Spleen (tissue), 11 donors: Measurements from ENCODE around the gene MSH3. TPM values are rescaled to one million over a fixed set of nuclear protein-coding genes. Genes with fewer than 3 reads are reported as not detected.

Experiments
- DNase-seq: peaks from one replicate; pipeline ENCODE4 v3.0.0-alpha.2; 2020
- H3K27ac ChIP-seq, 8 donors: fragments of 200-600 bp; sonication (generic) in 7 of 8; 1 replicate in 4 of 8; 2 replicates in 4 of 8; pipeline versions ENCODE4 v1.5.0 to v1.8.0; 2016 to 2021; ENCODE audit warnings: inconsistent platforms in 4 of 8, mild to moderate bottlenecking in 4 of 8, moderate library complexity in 1 of 8
- H3K27me3 ChIP-seq, 7 donors: fragments of 200-600 bp; sonication (generic) in 6 of 7; replicated peaks in 1 of 7; 1 replicate in 4 of 7; 2 replicates in 3 of 7; pipeline versions ENCODE4 v1.5.0 to v1.8.0; 2016 to 2021; ENCODE audit warnings: inconsistent platforms in 3 of 7, mild to moderate bottlenecking in 1 of 7
- H3K36me3 ChIP-seq, 6 donors: fragments of 200-600 bp; sonication (generic) in 5 of 6; 1 replicate in 4 of 6; 2 replicates in 2 of 6; pipeline versions ENCODE4 v1.5.0 to v1.8.0; 2016 to 2021; ENCODE audit warnings: inconsistent platforms in 2 of 6
- H3K4me1 ChIP-seq, 6 donors: fragments of 200-600 bp; sonication (generic) in 5 of 6; 1 replicate in 3 of 6; 2 replicates in 3 of 6; pipeline versions ENCODE4 v1.5.0 to v1.8.0; 2016 to 2021; ENCODE audit warnings: inconsistent platforms in 3 of 6
- H3K4me3 ChIP-seq, 8 donors: fragments of 200-600 bp; sonication (generic) in 7 of 8; 1 replicate in 4 of 8; 2 replicates in 4 of 8; pipeline versions ENCODE4 v1.5.0 to v1.8.0; 2016 to 2021; ENCODE audit warnings: inconsistent platforms in 4 of 8, mild to moderate bottlenecking in 4 of 8, moderate library complexity in 2 of 8
- H3K9me3 ChIP-seq, 8 donors: fragments of 200-600 bp; sonication (generic) in 7 of 8; 1 replicate in 4 of 8; 2 replicates in 4 of 8; pipeline versions ENCODE4 v1.5.0 to v1.8.0; 2016 to 2021; ENCODE audit warnings: inconsistent platforms in 4 of 8
- CTCF ChIP-seq, 11 experiments: fragments of 200-600 bp in 7 of 11; fragments of 450-650 bp in 4 of 11; sonication (generic) in 4 of 11; IDR thresholded peaks in 8 of 11; conservative IDR thresholded peaks in 3 of 11; 1 replicate in 7 of 11; 2 replicates in 4 of 11; pipeline versions ENCODE4 v1.4.0 to v1.8.0; 2016 to 2021; ENCODE audit warnings: antibody characterized with exemption in 11 of 11, inconsistent platforms in 4 of 11, mild to moderate bottlenecking in 1 of 11
- POLR2A ChIP-seq, 3 donors: fragments of 450-650 bp; IDR thresholded peaks; one replicate each; pipeline ENCODE4 v1.5.1; 2017; ENCODE audit warnings: antibody characterized with exemption in 3 of 3, mild to moderate bottlenecking in 1 of 3
- POLR2AphosphoS5 ChIP-seq, 3 donors: sonication (generic); formaldehyde crosslinking; IDR thresholded peaks; one replicate each; pipeline ENCODE4 v1.5.1; 2017; ENCODE audit warnings: antibody characterized with exemption in 3 of 3
- WGBS, 5 donors: extraction: QIAGEN DNeasy Blood & Tissue Kit in 3 of 5; methylation state at CpG; one replicate each; pipeline versions ENCODE4 v1.1.5 to v1.1.7; 2013 to 2018; 5-methylcytosine and 5-hydroxymethylcytosine counted together
- intact Hi-C: fragments of 100-400 bp; cut with DNase I; formaldehyde crosslinking; loops from one replicate; pipeline ENCODE4 v1.15.0; 2023; ENCODE audit warnings: low total_unique reads
- polyA plus RNA-seq, 3 donors: library from polyadenylated mRNA; stranded (reverse); fragments of 200-250 nt; gene quantifications; one replicate each; pipeline ENCODE4 v1.2.1, GENCODE V29; 2013
- small RNA-seq, 4 donors: library from RNA; depleted of rRNA; stranded (forward); fragments of <200 nt; gene quantifications; one replicate each; pipeline ENCODE3, GENCODE V24; 2016
- total RNA-seq, 7 donors: library from RNA; depleted of rRNA in 3 of 7; stranded (reverse); fragments of >200 nt in 3 of 7; fragmentation: NEBNext Ultra II Directional in 4 of 7; extraction: Animal tissue kit (Norgen Biotek cat#: 25700) in 4 of 7; gene quantifications; one replicate each; pipeline versions ENCODE4 v1.1.0 to v1.2.1, GENCODE V29; 2016 to 2021
- donor health status: healthy with polysubstance abuse.
- donor health status: DM: no; HTN: no; CAD: no; lungs with moderate emphysema.
- donor health status: DM: no; HTN: no; CAD: no.
- donor health status: Bipolar disorder and iron deficiency.
- donor health status: healthy.
- donor health status: DM: no; HTN: no; CAD: no.
- donor health status: DM: yes; HTN: yes; CAD: no.

MSH3 gene
- total and polyA plus RNA-seq, 10 donors: 2.3 to 17.0 (median 14.6) TPM

- intact Hi-C loops: no loop called here
- Histone ChIP-seq H3K4me3 (no peak overlapping the region), H3K9me3 (no peaks in the 10 kb centered on the region), H3K36me3 (no peaks in the 10 kb centered on the region), H3K27me3 (no peaks in the 10 kb centered on the region), H3K4me1 (no peaks in the 10 kb centered on the region), H3K27ac (no peak overlapping the region)
- 87 to 95% (median 92%) methylated on average over 6 of the region's 6 CpGs for WGBS, 5 donors
- DNase-seq: no peak
- TF ChIP-seq POLR2AphosphoS5 (IDR thresholded peaks at IDR 0.05): no peak
- TF ChIP-seq POLR2A (IDR thresholded peaks at IDR 0.05): no peak
- no peak for TF ChIP-seq CTCF (IDR thresholded peaks at IDR 0.05 in 8 of 11, conservative IDR thresholded peaks at IDR 0.05 in 3 of 11)
Observed at GRCh38 chr5:80919678-80920196, 265.3 kb downstream of the MSH3 start.

DNA sequence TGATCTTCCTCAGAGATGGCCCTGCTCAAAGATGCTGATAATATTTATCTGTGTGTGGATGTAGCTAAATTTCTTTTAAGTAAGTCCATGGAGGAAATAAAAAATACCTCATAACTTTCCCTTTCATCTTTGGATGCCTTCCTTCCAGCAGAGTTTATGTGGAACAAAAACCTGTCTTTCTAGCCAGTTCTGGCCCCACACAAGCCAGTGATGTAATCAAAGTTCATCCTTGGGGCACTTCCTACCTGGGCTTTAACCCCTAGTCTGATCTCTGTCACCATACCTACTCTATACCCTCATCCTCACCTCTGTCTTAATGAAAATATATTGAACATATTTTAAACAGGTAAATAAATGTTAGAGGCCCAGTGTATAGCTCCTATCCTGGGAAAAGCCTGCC lies 265.9 kb downstream of the MSH3 start:
- Histone ChIP-seq H3K9me3 (no peaks in the 10 kb centered on the region), H3K27ac (no peak overlapping the region), H3K4me3 (no peak overlapping the region), H3K27me3 (no peaks in the 10 kb centered on the region), H3K4me1 (no peaks in the 10 kb centered on the region), H3K36me3 (no peaks in the 10 kb centered on the region)
- TF ChIP-seq CTCF (IDR thresholded peaks at IDR 0.05 in 8 of 11, conservative IDR thresholded peaks at IDR 0.05 in 3 of 11) (no peak), POLR2AphosphoS5 (IDR thresholded peaks at IDR 0.05) (no peak), POLR2A (IDR thresholded peaks at IDR 0.05) (no peak)
- intact Hi-C loops: no loop called here
- no peak for DNase-seq

DNA sequence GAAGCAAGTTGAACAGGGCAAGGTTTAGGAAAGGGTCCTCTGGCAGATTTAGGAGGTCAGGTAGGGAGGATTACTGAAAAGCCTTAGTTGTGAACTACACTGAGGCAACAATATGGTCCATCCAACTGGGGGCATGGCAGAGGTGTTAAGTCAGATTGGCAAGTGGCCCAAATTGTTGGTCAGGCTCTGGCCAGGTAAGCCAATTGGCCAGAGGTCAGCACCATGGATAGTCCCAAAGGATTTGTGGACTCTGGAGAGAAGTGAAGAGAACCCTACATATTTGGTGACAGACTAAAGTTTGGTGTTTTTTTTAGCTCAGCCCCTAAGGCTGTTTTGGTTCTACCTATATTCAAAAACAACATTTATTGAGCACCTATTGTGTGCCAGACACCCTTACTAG lies 266.6 kb downstream of the MSH3 start:
- Histone ChIP-seq H3K4me1 (no peaks in the 10 kb centered on the region), H3K9me3 (no peaks in the 10 kb centered on the region), H3K27me3 (no peaks in the 10 kb centered on the region), H3K27ac (no peak overlapping the region), H3K4me3 (no peak overlapping the region), H3K36me3 (no peaks in the 10 kb centered on the region)
- TF ChIP-seq POLR2A (IDR thresholded peaks at IDR 0.05) (no peak), CTCF (IDR thresholded peaks at IDR 0.05 in 8 of 11, conservative IDR thresholded peaks at IDR 0.05 in 3 of 11) (no peak), POLR2AphosphoS5 (IDR thresholded peaks at IDR 0.05) (no peak)
- no peak for DNase-seq
- intact Hi-C loops: no loop called here

- no peak overlapping the region for H3K27ac ChIP-seq
- no peak overlapping the region for H3K4me3 ChIP-seq
- no peaks in the 10 kb centered on the region for H3K9me3 ChIP-seq
- WGBS, 5 donors: 39 to 92% (median 68%) methylated on average over 1 of the region's 1 CpG
- no peaks in the 10 kb centered on the region for H3K36me3 ChIP-seq
- intact Hi-C loops: no loop called here
- DNase-seq: no peak
- no peaks in the 10 kb centered on the region for H3K4me1 ChIP-seq
- no peaks in the 10 kb centered on the region for H3K27me3 ChIP-seq
- no peak for TF ChIP-seq CTCF (IDR thresholded peaks at IDR 0.05 in 8 of 11, conservative IDR thresholded peaks at IDR 0.05 in 3 of 11)
- TF ChIP-seq POLR2A (IDR thresholded peaks at IDR 0.05): no peak
- TF ChIP-seq POLR2AphosphoS5 (IDR thresholded peaks at IDR 0.05): no peak
Observed at GRCh38 chr5:80925931-80926330, 271.5 kb downstream of the MSH3 start.

Small RNAs within 50 kb of the gene (small RNA-seq; reads per million reads assigned to genes)
- gene MTRNR2L2: 0 reads per million in 4 donors

Other genes with a start within 250 kb of the MSH3 start
- 10 to 100 TPM; 41.3 to 67.8 (median 55.8) TPM for gene ZFYVE16, start 246.6 kb upstream of the MSH3 start, total RNA-seq
- gene ZFYVE16, start 246.6 kb upstream of the MSH3 start, polyA plus RNA-seq: 10 to 100 TPM in 1 of 3 donors, 1 to 10 TPM in 2; 8.5 to 12.2 (median 9.5) TPM
- 1 to 10 TPM; 2.0 to 6.6 (median 3.5) TPM for gene FAM151B, start 166.6 kb upstream of the MSH3 start, total RNA-seq
- gene FAM151B, start 166.6 kb upstream of the MSH3 start, polyA plus RNA-seq: under 1 TPM; 0.35 to 0.70 (median 0.44) TPM
- gene ANKRD34B, start 84.4 kb upstream of the MSH3 start, total RNA-seq: 1 to 10 TPM in 1 of 7 donors, under 1 TPM in 6; 0.09 to 2.0 (median 0.50) TPM
- under 1 TPM; 0.06 to 0.54 (median 0.09) TPM for gene ANKRD34B, start 84.4 kb upstream of the MSH3 start, polyA plus RNA-seq
- 10 to 100 TPM in 6 of 7 donors, 1 to 10 TPM in 1; 9.4 to 23.0 (median 14.7) TPM for gene DHFR, start 331 bp downstream of the MSH3 start, total RNA-seq
- 10 to 100 TPM in 2 of 3 donors, 1 to 10 TPM in 1; 8.6 to 18.7 (median 18.1) TPM for gene DHFR, start 331 bp downstream of the MSH3 start, polyA plus RNA-seq